ENCODE results near the gene NUP160.

DNA sequence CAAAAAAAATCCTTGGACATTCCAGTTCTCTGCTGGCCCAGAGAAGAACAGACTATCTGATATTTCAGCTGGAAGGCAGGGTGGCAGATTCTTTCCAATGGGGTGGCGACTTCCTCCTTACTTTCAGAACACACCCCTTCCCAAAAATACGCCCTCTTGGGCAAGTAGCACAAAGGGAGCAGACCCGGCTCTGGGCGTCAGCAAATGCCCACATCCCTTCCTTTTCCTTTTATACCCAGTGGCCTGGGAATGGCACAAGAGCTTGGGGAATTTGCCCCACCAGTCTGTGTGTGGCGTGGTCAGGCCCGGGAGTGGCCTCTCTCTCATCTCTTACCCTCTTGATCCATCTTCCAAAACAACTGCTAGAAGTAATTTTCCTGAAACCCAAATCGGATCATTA lies 33.0 kb upstream of the NUP160 start:
- TF ChIP-seq, protein P1, sequence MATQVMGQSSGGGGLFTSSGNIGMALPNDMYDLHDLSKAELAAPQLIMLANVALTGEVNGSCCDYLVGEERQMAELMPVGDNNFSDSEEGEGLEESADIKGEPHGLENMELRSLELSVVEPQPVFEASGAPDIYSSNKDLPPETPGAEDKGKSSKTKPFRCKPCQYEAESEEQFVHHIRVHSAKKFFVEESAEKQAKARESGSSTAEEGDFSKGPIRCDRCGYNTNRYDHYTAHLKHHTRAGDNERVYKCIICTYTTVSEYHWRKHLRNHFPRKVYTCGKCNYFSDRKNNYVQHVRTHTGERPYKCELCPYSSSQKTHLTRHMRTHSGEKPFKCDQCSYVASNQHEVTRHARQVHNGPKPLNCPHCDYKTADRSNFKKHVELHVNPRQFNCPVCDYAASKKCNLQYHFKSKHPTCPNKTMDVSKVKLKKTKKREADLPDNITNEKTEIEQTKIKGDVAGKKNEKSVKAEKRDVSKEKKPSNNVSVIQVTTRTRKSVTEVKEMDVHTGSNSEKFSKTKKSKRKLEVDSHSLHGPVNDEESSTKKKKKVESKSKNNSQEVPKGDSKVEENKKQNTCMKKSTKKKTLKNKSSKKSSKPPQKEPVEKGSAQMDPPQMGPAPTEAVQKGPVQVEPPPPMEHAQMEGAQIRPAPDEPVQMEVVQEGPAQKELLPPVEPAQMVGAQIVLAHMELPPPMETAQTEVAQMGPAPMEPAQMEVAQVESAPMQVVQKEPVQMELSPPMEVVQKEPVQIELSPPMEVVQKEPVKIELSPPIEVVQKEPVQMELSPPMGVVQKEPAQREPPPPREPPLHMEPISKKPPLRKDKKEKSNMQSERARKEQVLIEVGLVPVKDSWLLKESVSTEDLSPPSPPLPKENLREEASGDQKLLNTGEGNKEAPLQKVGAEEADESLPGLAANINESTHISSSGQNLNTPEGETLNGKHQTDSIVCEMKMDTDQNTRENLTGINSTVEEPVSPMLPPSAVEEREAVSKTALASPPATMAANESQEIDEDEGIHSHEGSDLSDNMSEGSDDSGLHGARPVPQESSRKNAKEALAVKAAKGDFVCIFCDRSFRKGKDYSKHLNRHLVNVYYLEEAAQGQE (IDR thresholded peaks at IDR 0.05; ENCODE audit: low read depth): no peak
- TF ChIP-seq, protein P2, sequence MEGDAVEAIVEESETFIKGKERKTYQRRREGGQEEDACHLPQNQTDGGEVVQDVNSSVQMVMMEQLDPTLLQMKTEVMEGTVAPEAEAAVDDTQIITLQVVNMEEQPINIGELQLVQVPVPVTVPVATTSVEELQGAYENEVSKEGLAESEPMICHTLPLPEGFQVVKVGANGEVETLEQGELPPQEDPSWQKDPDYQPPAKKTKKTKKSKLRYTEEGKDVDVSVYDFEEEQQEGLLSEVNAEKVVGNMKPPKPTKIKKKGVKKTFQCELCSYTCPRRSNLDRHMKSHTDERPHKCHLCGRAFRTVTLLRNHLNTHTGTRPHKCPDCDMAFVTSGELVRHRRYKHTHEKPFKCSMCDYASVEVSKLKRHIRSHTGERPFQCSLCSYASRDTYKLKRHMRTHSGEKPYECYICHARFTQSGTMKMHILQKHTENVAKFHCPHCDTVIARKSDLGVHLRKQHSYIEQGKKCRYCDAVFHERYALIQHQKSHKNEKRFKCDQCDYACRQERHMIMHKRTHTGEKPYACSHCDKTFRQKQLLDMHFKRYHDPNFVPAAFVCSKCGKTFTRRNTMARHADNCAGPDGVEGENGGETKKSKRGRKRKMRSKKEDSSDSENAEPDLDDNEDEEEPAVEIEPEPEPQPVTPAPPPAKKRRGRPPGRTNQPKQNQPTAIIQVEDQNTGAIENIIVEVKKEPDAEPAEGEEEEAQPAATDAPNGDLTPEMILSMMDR (IDR thresholded peaks at IDR 0.05 in 2 of 3, conservative IDR thresholded peaks at IDR 0.05 in 1 of 3; ENCODE audit: borderline replicate concordance in 1 of 3, insufficient read depth in 1 of 3, low read depth in 2 of 3, low read length in 2 of 3): no peak
- TF ChIP-seq CBX3 (IDR thresholded peaks at IDR 0.05; ENCODE audit: low read depth): no peak
- no peak for TF ChIP-seq ZFX (IDR thresholded peaks at IDR 0.05)
- TF ChIP-seq POLR2A (IDR thresholded peaks at IDR 0.05; ENCODE audit: borderline replicate concordance, extremely low read depth, insufficient read depth, insufficient read length): no peak
- TF ChIP-seq ZNF274 (IDR thresholded peaks at IDR 0.05; ENCODE audit: low read depth, low read length): no peak
- TF ChIP-seq YY1 (IDR thresholded peaks at IDR 0.05; ENCODE audit: extremely low read depth, insufficient replicate concordance, low read depth, low read length): no peak
- TF ChIP-seq EZH2 (IDR thresholded peaks at IDR 0.05): no peak
- no peak for TF ChIP-seq EZH2phosphoT487 (IDR thresholded peaks at IDR 0.05; ENCODE audit: borderline replicate concordance)
